HCT116 (cell line): ENCODE data around the gene RIN3. TPM values are rescaled to one million over a fixed set of nuclear protein-coding genes. Genes with fewer than 3 reads are reported as not detected.
A peak's percentile ranks its signal among the peaks of the same experiment; 100 is the strongest.
"Not testable (repeated sequence)": the region's sequence is repeated elsewhere in the genome, so short reads cannot be mapped to it uniquely, and the experiment has no call there.

Experiments used
- ATAC-seq: fragments of 200-7000 bp; cut with Tn5 transposase; 2 replicates; pipeline ENCODE4 v1.9.1; 2020; ENCODE audit warnings: mild to moderate bottlenecking, moderate library complexity
- BruUV-seq: library from RNA; stranded (reverse); fragments of 400-500 nt; replicated peaks from 2 replicates; lab custom pipeline; 2021; lab: Mats Ljungman, UMichigan
- CTCF ChIA-PET: fragments of 300-600 bp; sonication (Branson Sonifier 250); formaldehyde crosslinking; loops from one replicate; lab custom pipeline; 2021; ENCODE audit warnings: antibody characterized with exemption; lab: Charles Lee
- POLR2A ChIA-PET: fragments of 300-600, 350-600 bp; sonication (Branson Sonifier 250); formaldehyde crosslinking; loops from one replicate; lab custom pipeline; 2021; ENCODE audit warnings: antibody characterized with exemption; lab: Charles Lee
- RAD21 ChIA-PET, 2 experiments: fragments of 300-600 bp; sonication (Branson Sonifier 250); formaldehyde crosslinking; loops; one replicate each; lab custom pipeline; 2023; ENCODE audit warnings: low total read pairs in 2 of 2; ENCODE audit not compliant: uncharacterized antibody in 2 of 2, unreplicated experiment in 2 of 2, low non-redundant PET in 1 of 2; lab: Charles Lee
- DNase-seq: peaks from one replicate; pipeline ENCODE4 v3.0.0-alpha.2; 2010; ENCODE audit warnings: low read depth, low spot score
- H2AFZ ChIP-seq: fragments of 200-600 bp; shearing (Covaris generic), sonication (generic); 2 replicates; pipeline ENCODE4 v1.6.1; 2017; ENCODE audit warnings: low read depth, mixed run types, mixed read lengths, antibody characterized with exemption, low read length; ENCODE audit not compliant: poor library complexity, severe bottlenecking
- H3K27ac ChIP-seq: 2 replicates; pipeline ENCODE4 v1.5.1; 2012; ENCODE audit warnings: low read depth, low read length
- H3K27me3 ChIP-seq: fragments of 200-600 bp; sonication (generic); 2 replicates; pipeline ENCODE4 v1.6.1; 2016; ENCODE audit warnings: mixed run types, low read length, mixed read lengths; ENCODE audit not compliant: insufficient read depth
- H3K36me3 ChIP-seq, 2 experiments: fragments of 200-500 bp in 1 of 2; fragments of 200-600 bp in 1 of 2; sonication (Bioruptor generic) in 1 of 2; sonication (generic) in 1 of 2; 2 replicates each; pipeline versions ENCODE4 v1.5.1 to v1.6.1; 2014 to 2016; ENCODE audit warnings: low read length in 2 of 2, inconsistent platforms in 1 of 2, mixed read lengths in 1 of 2, mixed run types in 1 of 2; ENCODE audit not compliant: insufficient read depth in 2 of 2, control insufficient read depth in 1 of 2
- H3K4me1 ChIP-seq, 2 experiments: fragments of 200-600 bp in 1 of 2; sonication (generic) in 1 of 2; 2 replicates each; pipeline versions ENCODE4 v1.5.1 to v1.6.1; 2012 to 2017; ENCODE audit warnings: low read length in 2 of 2, inconsistent platforms in 1 of 2, mild to moderate bottlenecking in 1 of 2, mixed read lengths in 1 of 2, mixed run types in 1 of 2, moderate library complexity in 1 of 2; ENCODE audit not compliant: insufficient read depth in 2 of 2, control insufficient read depth in 1 of 2
- H3K4me2 ChIP-seq: fragments of 200-600 bp; sonication (generic); 2 replicates; pipeline ENCODE4 v1.6.1; 2017; ENCODE audit warnings: mixed run types, low read length, mixed read lengths
- H3K4me3 ChIP-seq, 2 experiments: fragments of 200-600 bp in 1 of 2; sonication (generic) in 1 of 2; replicated peaks in 1 of 2; 2 replicates each; pipeline ENCODE4 v1.5.1; 2011 to 2016; ENCODE audit warnings: low read length in 2 of 2, control low read depth in 1 of 2, low read depth in 1 of 2, mild to moderate bottlenecking in 1 of 2, mixed read lengths in 1 of 2, mixed run types in 1 of 2
- H3K79me2 ChIP-seq: fragments of 200-600 bp; sonication (generic); 2 replicates; pipeline ENCODE4 v1.6.1; 2017; ENCODE audit warnings: mild to moderate bottlenecking, mixed run types, low read length, moderate library complexity, mixed read lengths; ENCODE audit not compliant: insufficient read depth
- H3K9ac ChIP-seq: fragments of 200-600 bp; sonication (generic); 2 replicates; pipeline ENCODE4 v1.6.1; 2016; ENCODE audit warnings: low read length, mixed read lengths
- H3K9me2 ChIP-seq: fragments of 200-600 bp; sonication (generic), shearing (Covaris generic); 2 replicates; pipeline ENCODE4 v1.6.1; 2017; ENCODE audit warnings: mixed run types, mild to moderate bottlenecking, moderate library complexity; ENCODE audit not compliant: insufficient read depth
- H3K9me3 ChIP-seq, 2 experiments: fragments of 200-500 bp in 1 of 2; fragments of 200-600 bp in 1 of 2; sonication (Bioruptor generic) in 1 of 2; sonication (generic) in 1 of 2; 2 replicates each; pipeline ENCODE4 v1.6.1; 2014 to 2017; ENCODE audit warnings: low read length in 2 of 2, mixed read lengths in 2 of 2, inconsistent platforms in 1 of 2, low read depth in 1 of 2, mild to moderate bottlenecking in 1 of 2, mixed run types in 1 of 2, moderate library complexity in 1 of 2; ENCODE audit not compliant: control insufficient read depth in 1 of 2, insufficient read depth in 1 of 2
- H4K20me1 ChIP-seq: fragments of 200-600 bp; sonication (generic), shearing (Covaris generic); 2 replicates; pipeline ENCODE4 v1.6.1; 2017; ENCODE audit warnings: mixed run types, mild to moderate bottlenecking, moderate library complexity; ENCODE audit not compliant: insufficient read depth
- CEBPB ChIP-seq: IDR thresholded peaks from 2 replicates; pipeline ENCODE4 v1.6.1; 2012; ENCODE audit warnings: low read depth
- CTCF ChIP-seq, 3 experiments: fragments of 200-600 bp in 1 of 3; sonication (generic) in 1 of 3; IDR thresholded peaks in 2 of 3; conservative IDR thresholded peaks in 1 of 3; 2 replicates each; pipeline ENCODE4 v1.5.1; 2012 to 2017; ENCODE audit warnings: low read depth in 2 of 3, low read length in 2 of 3, antibody characterized with exemption in 1 of 3, borderline replicate concordance in 1 of 3, control low read depth in 1 of 3, mild to moderate bottlenecking in 1 of 3, mixed read lengths in 1 of 3, mixed run types in 1 of 3, moderate library complexity in 1 of 3; ENCODE audit not compliant: insufficient read depth in 1 of 3
- ELF1 ChIP-seq: IDR thresholded peaks from 2 replicates; pipeline ENCODE4 v1.6.1; 2012; ENCODE audit warnings: low read depth, borderline replicate concordance
- EZH2phosphoT487 ChIP-seq: fragments of 200-600 bp; IDR thresholded peaks from 2 replicates; pipeline ENCODE4 v1.6.1; 2018; ENCODE audit warnings: antibody characterized with exemption, borderline replicate concordance
- POLR2A ChIP-seq: IDR thresholded peaks from 2 replicates; pipeline ENCODE4 v1.7.0; 2011; ENCODE audit warnings: borderline replicate concordance; ENCODE audit not compliant: insufficient read depth, insufficient read length; ENCODE audit errors: extremely low read depth
- POLR2AphosphoS5 ChIP-seq: IDR thresholded peaks from 2 replicates; pipeline ENCODE4 v1.6.1; 2011; ENCODE audit warnings: mild to moderate bottlenecking, low read depth, low read length, moderate library complexity
- RAD21 ChIP-seq: IDR thresholded peaks from 2 replicates; pipeline ENCODE4 v1.6.1; 2012; ENCODE audit warnings: low read depth, mild to moderate bottlenecking
- SP1 ChIP-seq: IDR thresholded peaks from 2 replicates; pipeline ENCODE4 v1.6.1; 2012; ENCODE audit warnings: low read depth
- intact Hi-C: fragments of 100-400 bp; cut with micrococcal nuclease; formaldehyde crosslinking; loops from 2 replicates; pipeline ENCODE4 v1.10.0; 2022
- total RNA-seq: library from RNA; stranded (reverse); gene quantifications from one replicate; pipeline ENCODE4 v1.2.1, GENCODE V29; 2021; ENCODE audit not compliant: unreplicated experiment

Gene RIN3
- total RNA-seq, 1 experiment from 2014 or later = 22.2 TPM

DNA sequence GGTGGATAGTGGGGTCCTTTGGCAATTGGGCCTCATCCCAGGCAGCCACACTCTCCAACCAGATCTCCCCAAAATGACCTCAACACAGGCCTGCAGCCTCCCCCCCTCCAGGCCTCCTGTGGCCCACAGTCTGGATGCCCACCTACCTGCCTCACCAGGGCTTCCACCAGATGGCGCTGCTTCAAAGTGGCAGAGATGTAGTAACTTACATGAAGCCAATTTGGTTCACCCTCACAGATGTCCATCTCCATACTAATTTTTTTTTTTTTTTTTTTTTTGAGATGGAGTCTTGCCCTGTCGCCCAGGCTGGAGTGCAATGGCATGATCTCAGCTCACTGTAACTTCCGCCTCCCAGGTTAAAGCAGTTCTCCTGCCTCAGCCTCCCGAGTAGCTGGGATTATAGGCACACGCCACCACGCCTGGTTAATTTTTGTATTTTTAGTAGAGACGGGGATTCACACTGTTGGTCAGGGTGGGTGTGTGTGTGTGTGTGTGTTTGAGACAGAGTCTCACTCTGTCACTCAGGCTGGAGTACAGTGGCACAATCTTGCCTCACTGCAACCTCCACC is 201.2 kb downstream of the RIN3 start:
- BruUV-seq, H3K4me2 ChIP-seq, H2AFZ ChIP-seq, H3K4me3 ChIP-seq, H3K4me1 ChIP-seq, H3K9ac ChIP-seq, H4K20me1 ChIP-seq, H3K36me3 ChIP-seq, H3K9me2 ChIP-seq, H3K27ac ChIP-seq, H3K27me3 ChIP-seq, H3K9me3 ChIP-seq, H3K79me2 ChIP-seq: not testable (repeated sequence)
- intact Hi-C loops = loop anchor here (1.0 kb wide), 1 partner anchor 68 kb away; no protein-coding TSS in a partner anchor
- POLR2A ChIA-PET = interaction anchor here (0.6 kb wide), 1 partner anchor 40 kb away, joined by 3 read pairs; no protein-coding TSS in a partner anchor
- CTCF ChIA-PET = interaction anchor here (0.8 to 3.7 kb wide), 5 partner anchors 11 to 445 kb away, joined by 3 to 27 read pairs (median 4); no protein-coding TSS in a partner anchor
- ATAC-seq = peak; percentile 97
- DNase-seq = peak; percentile 52
- TF ChIP-seq CTCF (IDR thresholded peaks at IDR 0.05 in 2 of 3, conservative IDR thresholded peaks at IDR 0.05 in 1 of 3; ENCODE audit: borderline replicate concordance in 1 of 3, insufficient read depth in 1 of 3, low read depth in 2 of 3, low read length in 2 of 3) (peak; percentile 82 to 91 (median 84)), RAD21 (peak; percentile 87)
- RAD21 ChIA-PET = interaction anchor here (0.7 to 1.3 kb wide), 3 partner anchors 68 to 70 kb away, joined by 3 to 5 read pairs (median 3); no protein-coding TSS in a partner anchor

DNA sequence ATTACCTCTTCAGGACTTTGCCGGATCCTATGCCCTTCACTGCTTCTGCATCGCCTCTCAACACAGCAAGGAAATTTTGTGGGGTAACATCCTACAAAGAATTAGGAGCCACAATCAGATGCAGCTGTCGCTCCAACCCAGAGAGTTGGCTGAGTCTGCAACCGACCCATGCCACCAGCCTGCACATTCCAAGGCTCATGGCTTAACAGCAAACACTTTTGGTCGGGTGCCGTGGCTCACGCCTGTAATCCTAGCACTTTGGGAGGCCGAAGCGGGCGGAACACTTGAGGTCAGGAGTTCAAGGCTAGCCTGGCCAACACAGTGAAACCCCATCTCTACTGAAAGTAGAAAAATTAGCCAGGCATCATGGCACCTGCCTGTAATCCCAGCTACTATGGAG is 202.6 kb downstream of the RIN3 start:
- RAD21 ChIA-PET = no interaction called here
- H3K9me3 ChIP-seq = no peaks in the 10 kb centered on the region

More for the DNA sequence above, 202.6 kb downstream of the RIN3 start:
- DNase-seq = no peak
- TF ChIP-seq SP1 = no peak
- TF ChIP-seq EZH2phosphoT487 = no peak
- no peak for TF ChIP-seq CTCF (IDR thresholded peaks at IDR 0.05 in 2 of 3, conservative IDR thresholded peaks at IDR 0.05 in 1 of 3; ENCODE audit: borderline replicate concordance in 1 of 3, insufficient read depth in 1 of 3, low read depth in 2 of 3, low read length in 2 of 3)
- TF ChIP-seq POLR2A = no peak
- no peak for TF ChIP-seq ELF1
- no peak for TF ChIP-seq POLR2AphosphoS5
- no peak for TF ChIP-seq CEBPB
- Histone ChIP-seq H2AFZ (no peak overlapping the region), H3K9me2 (no peaks in the 10 kb centered on the region), H3K79me2 (no peaks in the 10 kb centered on the region), H3K4me3 (no peak overlapping the region), H3K27ac (no peak overlapping the region), H3K4me1 (peaks cover 0 to 7% of the 10 kb centered on the region in 2 experiments; a peak in 2 of 4 replicates), H3K4me2 (no peak overlapping the region), H3K36me3 (peaks cover 0 to 3% of the 10 kb centered on the region in 2 experiments; a peak in 1 of 4 replicates), H3K9ac (no peak overlapping the region), H3K27me3 (no peaks in the 10 kb centered on the region), H4K20me1 (no peaks in the 10 kb centered on the region)
- CTCF ChIA-PET = interaction anchor here (3.7 kb wide), 1 partner anchor 68 kb away, joined by 27 read pairs; no protein-coding TSS in a partner anchor
- POLR2A ChIA-PET = no interaction called here
- ATAC-seq = no peak
- intact Hi-C loops = no loop called here
- no TSS peak for BruUV-seq
